GM12878 (cell line): ENCODE measurements around the gene OR51T1. TPM values are rescaled to one million over a fixed set of nuclear protein-coding genes. Genes with fewer than 3 reads are reported as not detected.

ENCODE experiments used
- ATAC-seq: fragments of 200-7000 bp; cut with Tn5 transposase; 3 replicates; pipeline ENCODE4 v1.9.1; 2020; ENCODE audit warnings: mild to moderate bottlenecking, moderate library complexity
- BruUV-seq: library from RNA; stranded (reverse); fragments of 400-500 nt; replicated peaks from 2 replicates; lab custom pipeline; 2021; lab: Mats Ljungman, UMichigan
- CTCF ChIA-PET: fragments of 300-600 bp; sonication (Branson Sonifier 250); formaldehyde crosslinking; extraction: SDS; loops from one replicate; lab custom pipeline; 2021; ENCODE audit warnings: inconsistent platforms; lab: Yijun Ruan, JAX
- POLR2A ChIA-PET: fragments of 350-600 bp; formaldehyde crosslinking; extraction: SDS; loops from one replicate; lab custom pipeline; 2021; ENCODE audit warnings: inconsistent platforms; lab: Charles Lee
- RAD21 ChIA-PET: fragments of 300-600 bp; sonication (Branson Sonifier 250); formaldehyde crosslinking; loops from one replicate; lab custom pipeline; 2023; ENCODE audit warnings: antibody characterized with exemption; ENCODE audit not compliant: unreplicated experiment; lab: Charles Lee
- SMC1A ChIA-PET: fragments of 300-600 bp; sonication (Branson Sonifier 250); formaldehyde crosslinking; loops from one replicate; lab custom pipeline; 2023; ENCODE audit not compliant: unreplicated experiment, uncharacterized antibody; lab: Charles Lee
- DNase-seq: peaks from one replicate; pipeline ENCODE4 v3.0.0-alpha.2; 2011; ENCODE audit warnings: low read depth, low spot score
- FAIRE-seq: peaks from 3 replicates; lab custom pipeline; 2011; peaks lifted over from hg19 to GRCh38; lab: Jason Lieb, UNC
- H2AFZ ChIP-seq: 2 replicates; pipeline ENCODE4 v1.6.0; 2011; ENCODE audit warnings: low read depth, low read length, control low read depth; ENCODE audit not compliant: control insufficient read depth
- H3K27ac ChIP-seq: 2 replicates; pipeline ENCODE4 v1.5.1; 2011; ENCODE audit warnings: control low read depth; ENCODE audit not compliant: control insufficient read depth, insufficient read depth
- H3K27me3 ChIP-seq, 2 experiments: replicated peaks in 1 of 2; 2 replicates each; pipeline versions ENCODE4 v1.6.0 to v1.6.1; 2011; ENCODE audit warnings: low read length in 1 of 2; ENCODE audit not compliant: control insufficient read depth in 2 of 2, insufficient read depth in 2 of 2
- H3K36me3 ChIP-seq, 2 experiments: 2 replicates each; pipeline ENCODE4 v1.5.1; 2011; ENCODE audit warnings: low read length in 1 of 2; ENCODE audit not compliant: control insufficient read depth in 2 of 2, insufficient read depth in 2 of 2
- H3K4me1 ChIP-seq: 2 replicates; pipeline ENCODE4 v1.6.1; 2011; ENCODE audit warnings: mild to moderate bottlenecking, low read length, moderate library complexity, mixed read lengths; ENCODE audit not compliant: control insufficient read depth, insufficient read depth
- H3K4me2 ChIP-seq: 2 replicates; pipeline ENCODE4 v1.6.0; 2011; ENCODE audit warnings: control low read depth; ENCODE audit not compliant: control insufficient read depth, insufficient read depth
- H3K4me3 ChIP-seq: fragments of 200-600 bp; sonication (generic); 2 replicates; pipeline ENCODE4 v1.5.1; 2016
- H3K79me2 ChIP-seq: 2 replicates; pipeline ENCODE4 v1.6.0; 2011; ENCODE audit warnings: low read length; ENCODE audit not compliant: control insufficient read depth, insufficient read depth
- H3K9ac ChIP-seq: 2 replicates; pipeline ENCODE4 v1.8.0; 2011; ENCODE audit warnings: low read length, control low read depth, mixed read lengths; ENCODE audit not compliant: control insufficient read depth, insufficient read depth
- H3K9me3 ChIP-seq: replicated peaks from 3 replicates; pipeline ENCODE4 v1.5.1; 2011; ENCODE audit warnings: mild to moderate bottlenecking, low read length; ENCODE audit not compliant: control insufficient read depth, insufficient read depth
- H4K20me1 ChIP-seq: 2 replicates; pipeline ENCODE4 v1.6.0; 2011; ENCODE audit not compliant: control insufficient read depth, insufficient read depth
- ASH2L ChIP-seq: fragments of 300-600, 200-600 bp; sonication (generic); IDR thresholded peaks from 2 replicates; pipeline ENCODE4 v1.6.1; 2017; ENCODE audit warnings: low read depth, mild to moderate bottlenecking, borderline replicate concordance
- NBN ChIP-seq: fragments of 450-650 bp; IDR thresholded peaks from 2 replicates; pipeline ENCODE4 v1.6.1; 2016
- PML ChIP-seq: IDR thresholded peaks from 2 replicates; pipeline ENCODE4 v1.6.1; 2012; ENCODE audit warnings: low read length, inconsistent platforms
- POLR2AphosphoS5 ChIP-seq: IDR thresholded peaks from 2 replicates; pipeline ENCODE4 v1.6.1; 2011; ENCODE audit warnings: mild to moderate bottlenecking, low read length, inconsistent platforms
- SREBF1 ChIP-seq: IDR thresholded peaks from 2 replicates; pipeline ENCODE4 v1.6.1; 2012; ENCODE audit warnings: mild to moderate bottlenecking, low read length
- TARDBP ChIP-seq: IDR thresholded peaks from 2 replicates; pipeline ENCODE4 v1.6.1; 2016; ENCODE audit warnings: borderline replicate concordance
- ZNF274 ChIP-seq: IDR thresholded peaks from one replicate; pipeline ENCODE4 v1.8.0; 2011; ENCODE audit not compliant: insufficient read length, insufficient read depth
- WGBS: methylation state at CpG from one replicate; pipeline ENCODE4 v1.1.6; 2016; ENCODE audit warnings: low lambda C conversion rate; ENCODE audit not compliant: insufficient replicate concordance, insufficient coverage; ENCODE audit errors: missing lambda C conversion rate; 5-methylcytosine and 5-hydroxymethylcytosine counted together
- in situ Hi-C: fragments of 300-500 bp; cut with MboI; formaldehyde crosslinking; loops from 9 replicates; pipeline ENCODE4 v1.14.3; 2018; ENCODE audit warnings: mixed read lengths
- intact Hi-C: fragments of 100-400 bp; cut with micrococcal nuclease; formaldehyde crosslinking; loops from one replicate; pipeline ENCODE4 v1.14.2; 2022; ENCODE audit not compliant: unreplicated experiment
- polyA plus RNA-seq, 11 experiments: library from polyadenylated mRNA; depleted of rRNA in 4 of 11; unstranded in 6 of 11; stranded (reverse) in 5 of 11; fragments of >200 nt; fragmentation: Nextera tagmentation in 4 of 11; fragmentation: Illumina TruSeq in 1 of 11; extraction: Ambion mirVana in 4 of 11; extraction: Trizol in 1 of 11; gene quantifications; 1 replicate in 1 of 11; 2 replicates in 10 of 11; pipeline versions ENCODE4 v1.2.1 to v1.2.3, GENCODE V29; 2011 to 2016; ENCODE audit warnings: inconsistent platforms in 2 of 11, missing spikeins in 2 of 11, low read depth in 1 of 11
- total RNA-seq, 4 experiments: library from RNA; depleted of rRNA in 3 of 4; stranded (reverse); fragments of >200 nt in 3 of 4; fragmentation: Illumina TruSeq in 1 of 4; extraction: Trizol in 1 of 4; gene quantifications; 2 replicates each; pipeline versions ENCODE4 v1.2.1 to v1.2.3, GENCODE V29; 2013 to 2021
- TF ChIP-seq, protein P1 (sequence below): fragments of 450-650 bp; formaldehyde crosslinking; IDR thresholded peaks from 2 replicates; pipeline ENCODE4 v1.4.0; 2020; ENCODE audit warnings: mild to moderate bottlenecking, moderate library complexity

The OR51T1 gene
- total and polyA plus RNA-seq, 10 of the 15 experiments (the other 5 are each of a cell fraction or from before 2014, with no cell fraction given): not detected

DNA sequence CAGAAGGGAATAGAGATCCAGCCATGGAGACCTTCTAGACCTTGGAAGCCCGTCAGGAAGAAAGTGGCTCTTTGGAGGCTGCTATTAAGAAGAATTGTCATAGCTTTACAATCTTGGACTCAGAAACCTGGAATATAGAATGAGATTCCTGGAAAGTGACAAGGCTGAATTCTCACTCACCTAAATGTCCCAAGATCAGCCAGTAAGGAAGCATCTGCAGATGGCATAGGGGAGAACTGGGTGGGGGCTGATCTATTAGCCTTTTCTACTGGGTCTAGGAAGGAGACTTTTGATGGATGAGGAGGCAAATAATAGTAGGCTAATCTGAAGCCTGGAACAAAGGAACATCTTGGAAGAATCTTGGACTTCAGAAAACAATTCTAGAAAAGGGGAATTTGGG lies 42.5 kb downstream of the OR51T1 start, which contains the start of gene OR51G1:
Gene OR51G1, minus strand, starts transcription at position 101 of the 400 bp plus-strand sequence. Its CDS starts 0 bp downstream, at position 101.
- Histone ChIP-seq H3K79me2 (no peaks in the 10 kb centered on the region), H2AFZ (no peak within 1 kb of the TSS), H3K27me3 (no peaks in the 10 kb centered on the region), H3K9ac (no peak within 1 kb of the TSS), H3K36me3 (no peaks in the 10 kb centered on the region), H3K27ac (no peak within 1 kb of the TSS), H3K4me1 (no peaks in the 10 kb centered on the region), H4K20me1 (no peaks in the 10 kb centered on the region), H3K4me3 (no peak within 1 kb of the TSS), H3K9me3 (no peaks in the 10 kb centered on the region)
- ChIA-PET POLR2A (no interaction called here), SMC1A (no interaction called here), CTCF (no interaction called here)
- intact Hi-C loops (no loop called here), in situ Hi-C loops (no loop called here)
- no peak for FAIRE-seq
- no peak for ATAC-seq
- BruUV-seq: no TSS peak
- DNase-seq: no peak
- WGBS: 39% methylated on average over 1 of the region's 1 CpG
- TF ChIP-seq PML: no peak
- TF ChIP-seq NBN: no peak
- TF ChIP-seq, protein P1, sequence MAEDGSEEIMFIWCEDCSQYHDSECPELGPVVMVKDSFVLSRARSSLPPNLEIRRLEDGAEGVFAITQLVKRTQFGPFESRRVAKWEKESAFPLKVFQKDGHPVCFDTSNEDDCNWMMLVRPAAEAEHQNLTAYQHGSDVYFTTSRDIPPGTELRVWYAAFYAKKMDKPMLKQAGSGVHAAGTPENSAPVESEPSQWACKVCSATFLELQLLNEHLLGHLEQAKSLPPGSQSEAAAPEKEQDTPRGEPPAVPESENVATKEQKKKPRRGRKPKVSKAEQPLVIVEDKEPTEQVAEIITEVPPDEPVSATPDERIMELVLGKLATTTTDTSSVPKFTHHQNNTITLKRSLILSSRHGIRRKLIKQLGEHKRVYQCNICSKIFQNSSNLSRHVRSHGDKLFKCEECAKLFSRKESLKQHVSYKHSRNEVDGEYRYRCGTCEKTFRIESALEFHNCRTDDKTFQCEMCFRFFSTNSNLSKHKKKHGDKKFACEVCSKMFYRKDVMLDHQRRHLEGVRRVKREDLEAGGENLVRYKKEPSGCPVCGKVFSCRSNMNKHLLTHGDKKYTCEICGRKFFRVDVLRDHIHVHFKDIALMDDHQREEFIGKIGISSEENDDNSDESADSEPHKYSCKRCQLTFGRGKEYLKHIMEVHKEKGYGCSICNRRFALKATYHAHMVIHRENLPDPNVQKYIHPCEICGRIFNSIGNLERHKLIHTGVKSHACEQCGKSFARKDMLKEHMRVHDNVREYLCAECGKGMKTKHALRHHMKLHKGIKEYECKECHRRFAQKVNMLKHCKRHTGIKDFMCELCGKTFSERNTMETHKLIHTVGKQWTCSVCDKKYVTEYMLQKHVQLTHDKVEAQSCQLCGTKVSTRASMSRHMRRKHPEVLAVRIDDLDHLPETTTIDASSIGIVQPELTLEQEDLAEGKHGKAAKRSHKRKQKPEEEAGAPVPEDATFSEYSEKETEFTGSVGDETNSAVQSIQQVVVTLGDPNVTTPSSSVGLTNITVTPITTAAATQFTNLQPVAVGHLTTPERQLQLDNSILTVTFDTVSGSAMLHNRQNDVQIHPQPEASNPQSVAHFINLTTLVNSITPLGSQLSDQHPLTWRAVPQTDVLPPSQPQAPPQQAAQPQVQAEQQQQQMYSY (CRISPR knock-in tag): no peak
- TF ChIP-seq POLR2AphosphoS5: no peak
- no peak for TF ChIP-seq ASH2L
- TF ChIP-seq SREBF1: no peak
- no peak for TF ChIP-seq TARDBP
- TF ChIP-seq ZNF274: no peak
- TF ChIP-seq, all 136 proteins: peak for 0
- RAD21 ChIA-PET: no interaction called here
- H3K4me2 ChIP-seq: no peak within 1 kb of the TSS
